Caco-2 (cell line): ENCODE results near the gene BUD23. TPM values are rescaled to one million over a fixed set of nuclear protein-coding genes. Genes with fewer than 3 reads are reported as not detected.
A peak's percentile ranks its signal among the peaks of the same experiment; 100 is the strongest.

Experiments
- Bru-seq: library from RNA; stranded (reverse); fragments of 400-500 nt; gene quantifications from one replicate; lab custom pipeline; 2021; lab: Mats Ljungman, UMichigan
- BruChase-seq, 2 experiments: library from RNA; stranded (reverse); fragments of 400-500 nt; gene quantifications; one replicate each; lab custom pipeline; 2021; lab: Mats Ljungman, UMichigan
- BruUV-seq: library from RNA; stranded (reverse); fragments of 400-500 nt; replicated peaks from 2 replicates; lab custom pipeline; 2021; lab: Mats Ljungman, UMichigan
- CTCF ChIA-PET: fragments of 300-600 bp; sonication (Branson Sonifier 250); formaldehyde crosslinking; loops from one replicate; lab custom pipeline; 2022; ENCODE audit warnings: antibody characterized with exemption; lab: Charles Lee
- POLR2A ChIA-PET: fragments of 300-600 bp; sonication (Branson Sonifier 250); formaldehyde crosslinking; loops from one replicate; lab custom pipeline; 2022; ENCODE audit warnings: antibody characterized with exemption; lab: Charles Lee
- DNase-seq, 2 experiments: peaks; one replicate each; pipeline versions ENCODE4 v3.0.0 to v3.0.0-alpha.2; 2020 to 2022
- H3K27me3 ChIP-seq: replicated peaks from 2 replicates; pipeline ENCODE4 v1.6.0; 2011; ENCODE audit warnings: low read length; ENCODE audit not compliant: control insufficient read depth, insufficient read depth
- H3K36me3 ChIP-seq: 2 replicates; pipeline ENCODE4 v1.5.1; 2011; ENCODE audit warnings: low read length; ENCODE audit not compliant: control insufficient read depth, insufficient read depth
- H3K4me1 ChIP-seq: fragments of 250-450 bp; sonication (Bioruptor Pico); 2 replicates; pipeline ENCODE4 v1.5.1; 2020; ENCODE audit warnings: mild to moderate bottlenecking
- H3K4me3 ChIP-seq: 2 replicates; pipeline ENCODE4 v1.5.1; 2011; ENCODE audit warnings: low read depth, mild to moderate bottlenecking, control low read depth, low read length
- H3K9me3 ChIP-seq: fragments of 250-450 bp; sonication (Bioruptor Pico); 2 replicates; pipeline ENCODE4 v1.5.1; 2020; ENCODE audit warnings: mild to moderate bottlenecking, moderate library complexity
- H3K27ac Mint-ChIP-seq: one replicate; pipeline ENCODE4 v1.8.0; 2022; ENCODE audit warnings: mixed read lengths; ENCODE audit not compliant: unreplicated experiment
- H3K27me3 Mint-ChIP-seq: one replicate; pipeline ENCODE4 v1.8.0; 2022; ENCODE audit warnings: mixed read lengths; ENCODE audit not compliant: insufficient read depth, unreplicated experiment
- H3K36me3 Mint-ChIP-seq: one replicate; pipeline ENCODE4 v1.8.0; 2022; ENCODE audit warnings: mild to moderate bottlenecking, mixed read lengths; ENCODE audit not compliant: insufficient read depth, unreplicated experiment
- H3K4me1 Mint-ChIP-seq: one replicate; pipeline ENCODE4 v1.8.0; 2022; ENCODE audit warnings: low read depth, mixed read lengths; ENCODE audit not compliant: unreplicated experiment
- H3K4me3 Mint-ChIP-seq: one replicate; pipeline ENCODE4 v1.8.0; 2022; ENCODE audit warnings: mild to moderate bottlenecking, moderate library complexity, mixed read lengths; ENCODE audit not compliant: unreplicated experiment
- H3K9me3 Mint-ChIP-seq: one replicate; pipeline ENCODE4 v1.8.0; 2022; ENCODE audit warnings: mixed read lengths; ENCODE audit not compliant: unreplicated experiment
- CTCF ChIP-seq, 2 experiments: fragments of 200-600 bp in 1 of 2; IDR thresholded peaks; 1 replicate in 1 of 2; 2 replicates in 1 of 2; pipeline versions ENCODE4 v1.5.1 to v1.8.0; 2011 to 2022; ENCODE audit warnings: antibody characterized with exemption in 1 of 2, control low read depth in 1 of 2, inconsistent platforms in 1 of 2, low read depth in 1 of 2, low read length in 1 of 2, mild to moderate bottlenecking in 1 of 2, moderate library complexity in 1 of 2; ENCODE audit not compliant: insufficient read depth in 1 of 2, severe bottlenecking in 1 of 2, unreplicated experiment in 1 of 2
- intact Hi-C: fragments of 100-400 bp; cut with micrococcal nuclease; formaldehyde crosslinking; loops from one replicate; pipeline ENCODE4 v1.10.0; 2022; ENCODE audit not compliant: unreplicated experiment
- long read RNA-seq: library from polyadenylated mRNA; stranded (forward); transcript quantifications from one replicate; pipeline ENCODE4 v2.0.0, GENCODE V29; 2022
- total RNA-seq: library from RNA; stranded (reverse); gene quantifications from 2 replicates; pipeline ENCODE4 v1.2.3, GENCODE V29; 2022

BUD23 gene
- total RNA-seq (138 and 144 TPM in 2 replicates), Bru-seq, nascent RNA (percentile 86 among the genes with signal in this experiment), BruChase-seq, experiment 1, labeled RNA remaining after a 2-hour chase (percentile 92 among the genes with signal in this experiment), BruChase-seq, experiment 2, labeled RNA remaining after a 6-hour chase (percentile 91 among the genes with signal in this experiment)
- long read RNA-seq, transcript BUD23-215 (2 exons, 3,886 nt): minor isoform, 14 of 498 reads
- long read RNA-seq, transcript BUD23-206 (12 exons, 1,260 nt): minor isoform, 5 of 498 reads
- long read RNA-seq, transcript BUD23-204 (13 exons, 1,219 nt): minor isoform, 18 of 498 reads
- long read RNA-seq, transcript BUD23-201 (12 exons, 1,230 nt): major isoform, 394 of 498 reads
- long read RNA-seq, partial matches to known transcripts: 13 of 498 reads
- long read RNA-seq, other reads (novel, unspliced or antisense): 54 of 498 reads

GRCh38 chr7:73683056-73683787 is at the start of gene BUD23, which contains the start of gene DNAJC30:
BUD23 (plus strand) TSS chr7:73683597; CDS start chr7:73683626, 29 bp downstream.
DNAJC30 (minus strand) TSS chr7:73683453; CDS start chr7:73683423, 30 bp downstream.
- POLR2A ChIA-PET: no interaction called here
- Mint-ChIP-seq H3K4me1 (peaks cover 7% of the 10 kb centered on the region), H3K9me3 (no peaks in the 10 kb centered on the region), H3K27ac (peak within 1 kb of the TSS; percentile 99), H3K4me3 (peak within 1 kb of the TSS; percentile 93), H3K27me3 (no peaks in the 10 kb centered on the region), H3K36me3 (peaks cover 50% of the 10 kb centered on the region)
- Histone ChIP-seq H3K27me3 (no peaks in the 10 kb centered on the region), H3K36me3 (peaks cover 3% of the 10 kb centered on the region; the same call in 1 of the 2 replicates), H3K4me3 (peak within 1 kb of the TSS; percentile 86), H3K9me3 (no peaks in the 10 kb centered on the region), H3K4me1 (peaks cover 11% of the 10 kb centered on the region; the same call in 1 of the 2 replicates)
- no peak for TF ChIP-seq CTCF (IDR thresholded peaks at IDR 0.05; ENCODE audit: insufficient read depth in 1 of 2, low read depth in 1 of 2, low read length in 1 of 2, severe bottlenecking in 1 of 2, unreplicated experiment in 1 of 2)
- peak; percentile 95 to 99 for DNase-seq
- intact Hi-C loops: loop anchor here (2.0 kb wide), 1 partner anchor 32 kb away; no protein-coding TSS in a partner anchor
- BruUV-seq: no TSS peak
- CTCF ChIA-PET: no interaction called here

- CTCF ChIA-PET: interaction anchor here (1.0 kb wide), 1 partner anchor 9 kb away, joined by 3 read pairs; the partner anchor contains the start of gene MLXIPL
- Histone ChIP-seq H3K27me3 (no peaks in the 10 kb centered on the region), H3K36me3 (no peaks in the 10 kb centered on the region), H3K4me3 (no peak overlapping the region), H3K9me3 (no peaks in the 10 kb centered on the region), H3K4me1 (peaks cover 5% of the 10 kb centered on the region; the same call in 1 of the 2 replicates)
- Mint-ChIP-seq H3K36me3 (no peaks in the 10 kb centered on the region), H3K27me3 (peaks cover 1% of the 10 kb centered on the region), H3K4me3 (no peak overlapping the region), H3K4me1 (no peaks in the 10 kb centered on the region), H3K9me3 (no peaks in the 10 kb centered on the region), H3K27ac (no peak overlapping the region)
- intact Hi-C loops: no loop called here
- POLR2A ChIA-PET: no interaction called here
- no peak for TF ChIP-seq CTCF (IDR thresholded peaks at IDR 0.05; ENCODE audit: insufficient read depth in 1 of 2, low read depth in 1 of 2, low read length in 1 of 2, severe bottlenecking in 1 of 2, unreplicated experiment in 1 of 2)
- BruUV-seq: no TSS peak
- DNase-seq: no peak
These were observed 49.6 kb upstream of the BUD23 start for GRCh38 chr7:73633844-73634243.
